Measurements from ENCODE around the gene SPEN.

Gene SPEN

DNA sequence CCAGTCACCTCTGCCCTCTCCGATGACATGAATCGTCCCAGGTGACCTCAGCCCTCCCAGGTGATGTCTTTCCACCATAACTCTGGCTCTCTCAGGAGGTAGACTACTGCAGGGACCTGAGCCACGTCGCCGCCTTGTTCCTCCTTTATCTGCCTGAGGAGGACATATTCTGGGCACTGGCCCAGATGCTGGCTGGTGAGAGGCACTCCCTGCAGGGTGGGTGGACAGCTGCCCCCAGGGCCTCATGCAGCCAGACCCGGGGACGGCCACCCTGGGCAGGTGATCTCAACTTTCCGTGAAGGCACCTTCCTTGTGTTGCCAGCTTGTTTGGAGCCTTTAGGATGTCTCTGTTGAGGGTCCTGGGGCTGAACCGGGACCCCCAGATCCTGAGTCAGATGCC is 142.3 kb downstream of the SPEN start:
- H3K36me3 ChIP-seq (ENCODE audit: control insufficient read depth, insufficient read depth, low read length) = no peaks in the 10 kb centered on the region
- no peak overlapping the region for H3K9ac ChIP-seq (ENCODE audit: low read length)
- no peaks in the 10 kb centered on the region for H3K9me3 ChIP-seq (ENCODE audit: control insufficient read depth, low read length)
- H3K4me3 ChIP-seq (ENCODE audit: low read length) = no peak overlapping the region
- peaks cover 2% of the 10 kb centered on the region for H3K27me3 ChIP-seq (ENCODE audit: control insufficient read depth, insufficient read depth, low read length)
- H3K4me1 ChIP-seq (ENCODE audit: control insufficient read depth, insufficient read depth, low read length) = no peaks in the 10 kb centered on the region

Measured in mucosa of stomach (tissue), 1 donor.